IPS-18a (cell line): ENCODE measurements around the gene DNTTIP2.

Source experiments
- H3K27ac ChIP-seq: one replicate; pipeline ENCODE4 v1.5.1; 2013; ENCODE audit warnings: low read length
- H3K27me3 ChIP-seq: one replicate; pipeline ENCODE4 v1.6.1; 2013; ENCODE audit warnings: mild to moderate bottlenecking, low read length; ENCODE audit not compliant: control insufficient read depth, insufficient read depth
- H3K36me3 ChIP-seq: one replicate; pipeline ENCODE4 v1.6.1; 2013; ENCODE audit warnings: low read depth, low read length; ENCODE audit not compliant: control insufficient read depth
- H3K4me1 ChIP-seq: one replicate; pipeline ENCODE4 v1.6.1; 2013; ENCODE audit warnings: low read depth, low read length; ENCODE audit not compliant: control insufficient read depth
- H3K4me3 ChIP-seq: one replicate; pipeline ENCODE4 v1.5.1; 2013; ENCODE audit warnings: low read length
- H3K9ac ChIP-seq: one replicate; pipeline ENCODE4 v1.6.1; 2013; ENCODE audit warnings: mild to moderate bottlenecking, low read length, moderate library complexity
- H3K9me3 ChIP-seq: one replicate; pipeline ENCODE4 v1.6.1; 2013; ENCODE audit warnings: low read depth, low read length; ENCODE audit not compliant: control insufficient read depth

The DNTTIP2 gene

DNA sequence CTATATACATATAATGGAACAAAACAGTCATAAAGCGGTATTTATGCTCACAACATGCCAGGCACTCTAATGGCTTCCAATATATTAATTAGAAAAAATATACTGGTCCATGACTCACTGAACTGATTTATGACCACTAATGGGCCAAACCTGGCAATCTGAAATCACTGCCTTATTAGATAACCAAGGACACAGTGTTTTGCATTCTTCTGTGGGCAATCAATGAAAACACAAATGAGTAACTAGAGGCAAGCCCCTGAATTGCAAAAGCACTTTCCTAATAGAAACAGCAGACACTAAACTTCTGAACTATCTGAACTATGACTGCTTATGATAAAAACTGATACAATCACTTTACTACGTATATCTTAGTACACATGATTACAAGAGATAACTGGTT is 26.7 kb upstream of the DNTTIP2 start:
- H3K27me3 ChIP-seq: peaks cover 4% of the 10 kb centered on the region
- H3K4me1 ChIP-seq: peaks cover 12% of the 10 kb centered on the region
- H3K9me3 ChIP-seq: no peaks in the 10 kb centered on the region
- no peak overlapping the region for H3K4me3 ChIP-seq
- H3K27ac ChIP-seq: no peak overlapping the region
- H3K9ac ChIP-seq: no peak overlapping the region
- H3K36me3 ChIP-seq: no peaks in the 10 kb centered on the region

DNA sequence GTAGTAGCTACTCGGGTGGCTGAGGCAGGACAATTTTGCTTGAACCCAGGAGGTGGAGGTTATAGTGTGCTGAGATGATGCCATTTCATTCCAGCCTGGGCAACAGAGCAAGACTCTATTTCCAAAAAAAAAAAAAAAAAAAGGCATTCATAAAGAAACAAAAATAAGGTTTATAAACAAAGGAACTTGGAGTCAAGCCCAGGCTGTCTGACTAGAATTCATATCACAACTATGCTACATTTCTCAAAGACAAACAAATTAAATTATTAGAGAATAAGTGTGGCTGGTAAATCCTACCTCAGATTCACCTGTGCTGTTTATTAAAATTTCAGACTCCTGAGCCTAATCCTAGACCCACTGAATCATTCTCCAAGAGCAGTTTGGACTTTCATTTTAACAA is 26.0 kb upstream of the DNTTIP2 start:
- Histone ChIP-seq H3K36me3 (no peaks in the 10 kb centered on the region), H3K4me3 (no peak overlapping the region), H3K9me3 (no peaks in the 10 kb centered on the region), H3K27ac (no peak overlapping the region), H3K9ac (no peak overlapping the region), H3K4me1 (peaks cover 11% of the 10 kb centered on the region), H3K27me3 (peaks cover 4% of the 10 kb centered on the region)

DNA sequence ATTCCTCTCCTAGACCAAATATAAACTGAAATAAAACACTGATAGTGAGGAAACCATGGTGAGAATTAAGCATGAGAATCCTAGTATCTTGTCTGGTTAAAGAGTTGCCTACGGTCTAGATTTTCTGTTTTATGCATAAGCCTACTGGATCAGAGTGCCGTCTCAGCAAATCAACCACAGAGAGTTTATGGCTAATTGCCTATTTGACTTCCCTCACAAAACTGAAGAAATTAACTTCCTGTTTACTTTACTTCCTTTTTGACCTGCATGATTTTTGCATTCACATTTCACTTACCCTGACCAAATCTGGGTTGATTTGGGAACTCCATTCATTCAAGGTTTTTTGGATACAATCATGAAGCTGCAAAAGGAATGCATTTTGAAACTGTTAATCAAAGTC is 25.2 kb upstream of the DNTTIP2 start:
- Histone ChIP-seq H3K27ac (no peak overlapping the region), H3K4me3 (no peak overlapping the region), H3K9me3 (no peaks in the 10 kb centered on the region), H3K27me3 (peaks cover 4% of the 10 kb centered on the region), H3K36me3 (no peaks in the 10 kb centered on the region), H3K9ac (no peak overlapping the region), H3K4me1 (peaks cover 8% of the 10 kb centered on the region)

DNA sequence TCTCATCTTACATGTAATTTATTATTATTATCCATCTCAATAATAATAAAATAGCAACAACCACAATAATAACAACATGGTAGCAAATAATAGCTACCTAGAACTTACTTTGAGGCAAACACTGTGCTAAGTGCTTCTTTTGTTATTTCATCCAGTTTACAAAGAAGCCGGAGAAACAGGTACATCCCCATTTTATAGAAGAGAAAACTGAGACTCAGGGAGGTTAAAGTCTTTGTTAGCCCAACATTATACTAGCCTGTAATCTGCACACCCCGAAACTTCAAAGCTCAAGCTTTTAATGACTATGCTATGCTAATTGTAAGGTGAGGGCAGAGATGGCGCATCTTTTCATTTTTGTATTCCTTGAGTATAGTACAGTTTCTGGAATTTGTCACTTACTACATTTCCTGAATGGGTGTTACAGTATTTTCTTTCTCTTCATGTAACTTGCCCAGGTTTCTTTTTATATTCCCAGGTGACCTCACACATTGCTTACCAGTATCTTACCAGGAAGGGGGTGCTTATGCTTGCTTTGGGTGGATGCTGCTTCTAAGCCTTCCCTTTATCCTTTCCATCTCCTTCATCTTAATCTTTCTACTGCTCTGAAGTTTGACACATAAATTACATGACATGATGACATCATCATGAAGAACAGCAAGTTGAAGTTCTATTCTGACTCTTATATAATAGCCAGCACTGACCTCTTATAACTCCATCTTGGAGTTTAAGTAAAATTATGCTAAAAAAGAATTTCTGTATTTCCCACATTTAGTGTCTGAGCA is 21.9 kb upstream of the DNTTIP2 start:
- no peaks in the 10 kb centered on the region for H3K4me1 ChIP-seq
- H3K27me3 ChIP-seq: no peaks in the 10 kb centered on the region
- no peaks in the 10 kb centered on the region for H3K9me3 ChIP-seq
- no peak overlapping the region for H3K27ac ChIP-seq
- peaks cover 8% of the 10 kb centered on the region for H3K36me3 ChIP-seq
- H3K4me3 ChIP-seq: no peak overlapping the region
- no peak overlapping the region for H3K9ac ChIP-seq

DNA sequence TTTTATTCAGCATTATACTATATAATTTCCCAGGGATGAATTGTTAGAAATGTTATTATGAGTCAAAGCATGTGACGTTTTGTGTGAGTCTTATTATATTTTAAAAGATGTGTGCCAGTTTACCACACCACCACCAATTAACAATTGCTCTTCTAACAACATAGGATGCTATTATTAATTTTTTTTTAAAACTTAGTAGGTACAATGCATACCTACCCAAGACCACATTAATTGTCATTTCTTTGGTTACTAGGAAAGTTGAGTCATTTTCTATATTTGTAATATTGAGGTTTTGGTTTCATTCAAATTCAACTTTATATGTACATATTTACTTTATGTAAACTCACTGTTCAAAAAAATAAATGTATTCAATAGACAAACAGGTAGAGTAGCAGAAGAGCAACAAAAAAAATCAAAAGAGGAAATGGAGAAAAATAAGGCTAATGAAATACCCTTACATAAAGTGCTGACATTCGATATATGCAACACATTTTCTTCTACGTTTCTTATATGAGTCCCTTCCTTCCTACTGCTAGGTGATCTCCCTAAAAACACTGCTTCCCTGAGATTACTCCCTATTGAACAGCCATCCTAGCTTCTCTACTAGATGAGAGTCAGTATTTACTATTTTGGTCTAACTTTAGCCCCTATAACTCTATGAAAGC is 20.7 kb upstream of the DNTTIP2 start:
- H3K4me3 ChIP-seq: no peak overlapping the region
- no peak overlapping the region for H3K9ac ChIP-seq
- H3K9me3 ChIP-seq: no peaks in the 10 kb centered on the region
- H3K4me1 ChIP-seq: no peaks in the 10 kb centered on the region
- no peaks in the 10 kb centered on the region for H3K27me3 ChIP-seq
- H3K27ac ChIP-seq: no peak overlapping the region
- H3K36me3 ChIP-seq: peaks cover 13% of the 10 kb centered on the region

DNA sequence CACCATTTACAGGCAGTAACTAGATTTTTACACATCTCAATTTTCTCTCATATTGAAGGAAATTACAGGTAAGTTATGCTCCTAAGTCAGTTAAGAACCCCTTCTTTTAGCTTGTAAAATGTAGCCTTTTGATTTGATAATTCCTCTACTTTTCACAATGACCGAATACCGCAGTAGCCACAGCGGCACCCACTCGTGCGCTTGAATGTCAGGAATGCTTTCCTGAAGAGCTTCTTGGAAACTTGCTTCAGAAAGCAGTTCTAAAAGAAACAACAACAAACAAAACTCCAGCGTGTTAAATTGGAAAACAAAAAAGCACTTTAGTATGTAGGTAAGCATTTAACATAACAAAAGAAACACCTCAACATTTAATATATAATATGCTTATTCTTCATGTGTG is 9.9 kb upstream of the DNTTIP2 start:
- Histone ChIP-seq H3K36me3 (no peaks in the 10 kb centered on the region), H3K4me1 (peaks cover 11% of the 10 kb centered on the region), H3K27ac (no peak overlapping the region), H3K27me3 (no peaks in the 10 kb centered on the region), H3K9ac (no peak overlapping the region), H3K9me3 (no peaks in the 10 kb centered on the region), H3K4me3 (peak overlapping the region; percentile 33)

DNA sequence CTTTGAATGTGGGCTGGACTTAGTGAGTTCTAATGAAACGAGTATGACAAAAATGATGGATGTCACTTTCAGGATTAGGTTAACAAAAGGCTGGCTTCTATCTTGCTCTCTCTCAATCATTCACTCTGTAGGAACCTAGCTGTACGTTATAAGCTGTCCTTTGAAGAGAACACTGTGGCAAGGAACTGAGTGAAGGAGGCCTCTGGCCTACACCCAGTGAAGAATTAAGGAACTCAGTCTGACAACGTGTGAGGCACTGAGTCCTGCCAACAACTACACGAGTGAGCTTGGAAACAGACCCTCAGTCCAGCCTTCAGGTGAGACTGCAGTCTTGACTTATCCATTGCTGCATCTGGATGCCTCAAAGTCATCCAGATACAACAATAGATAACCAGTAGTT is 3.3 kb upstream of the DNTTIP2 start:
- H3K27ac ChIP-seq: no peak overlapping the region

DNA sequence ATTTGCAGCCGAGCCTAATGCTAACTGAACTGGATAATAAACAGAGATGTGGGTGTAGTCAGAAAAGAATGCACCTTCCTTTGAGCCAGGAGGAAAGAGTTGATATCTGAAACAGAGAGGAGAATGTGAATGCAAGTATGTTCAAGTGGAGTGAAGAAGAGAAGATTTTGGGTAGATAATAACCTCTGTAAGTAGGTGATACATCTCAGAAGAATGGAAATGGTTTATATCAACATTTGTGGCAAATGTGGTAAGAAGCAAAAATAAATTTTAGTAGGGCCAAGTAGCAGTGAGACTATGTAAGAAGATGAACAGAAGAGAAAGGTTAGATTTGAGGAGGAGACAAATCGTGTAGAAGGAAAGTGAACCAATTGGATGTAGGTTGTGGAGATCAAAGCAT is 1.7 kb upstream of the DNTTIP2 start:
- Histone ChIP-seq H3K36me3 (peaks cover 18% of the 10 kb centered on the region), H3K27me3 (no peaks in the 10 kb centered on the region), H3K9ac (no peak overlapping the region), H3K27ac (no peak overlapping the region), H3K4me1 (peaks cover 6% of the 10 kb centered on the region), H3K9me3 (no peaks in the 10 kb centered on the region), H3K4me3 (no peak overlapping the region)

More for the DNA sequence above, 3.3 kb upstream of the DNTTIP2 start:
- H3K9ac ChIP-seq: no peak overlapping the region
- no peaks in the 10 kb centered on the region for H3K27me3 ChIP-seq
- H3K9me3 ChIP-seq: no peaks in the 10 kb centered on the region
- no peak overlapping the region for H3K4me3 ChIP-seq
- peaks cover 6% of the 10 kb centered on the region for H3K4me1 ChIP-seq
- H3K36me3 ChIP-seq: peaks cover 4% of the 10 kb centered on the region

DNA sequence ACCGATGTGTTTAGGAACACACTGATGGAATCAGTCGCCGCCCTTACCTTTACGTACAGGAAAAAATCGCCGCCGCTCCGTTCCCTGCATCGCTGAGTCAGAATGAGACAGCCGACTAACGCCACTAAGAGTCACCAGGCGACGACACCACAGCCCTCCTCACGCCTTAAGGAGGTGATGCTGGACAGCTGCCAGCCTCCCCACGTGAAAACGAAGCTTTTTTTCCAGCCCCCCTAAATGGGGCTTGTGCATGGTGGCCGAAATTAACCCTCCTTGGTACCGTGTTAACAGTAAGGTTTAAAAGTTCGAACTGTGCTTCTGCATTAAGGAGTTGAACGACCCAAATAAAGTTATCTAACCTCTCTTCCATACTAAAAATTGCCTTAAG is 511 bp downstream of the DNTTIP2 start:
- Histone ChIP-seq H3K27ac (peak overlapping the region; percentile 99), H3K27me3 (no peaks in the 10 kb centered on the region), H3K4me3 (peak overlapping the region; percentile 89), H3K9ac (peak overlapping the region; percentile 100), H3K36me3 (peaks cover 39% of the 10 kb centered on the region), H3K4me1 (peaks cover 6% of the 10 kb centered on the region), H3K9me3 (no peaks in the 10 kb centered on the region)

DNA sequence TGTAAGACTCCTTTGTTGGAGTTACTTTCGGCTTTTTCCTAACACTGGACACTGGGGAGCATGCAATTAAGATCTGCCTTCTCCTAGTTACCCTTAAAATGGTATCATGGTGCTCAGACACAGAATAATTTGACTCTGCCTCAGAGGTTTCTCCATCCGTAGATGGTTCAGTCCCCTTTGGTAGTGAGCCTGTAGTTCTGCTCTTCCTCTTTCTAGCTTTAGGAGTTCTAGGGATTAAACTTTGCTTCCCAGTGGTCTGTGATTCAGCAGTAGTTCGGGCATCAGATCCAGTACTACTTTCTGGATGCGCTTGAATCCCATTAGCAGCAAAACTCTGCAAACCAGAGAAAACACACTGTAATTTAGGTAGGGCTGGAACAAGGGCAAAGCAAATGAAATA is 1.5 kb downstream of the DNTTIP2 start:
- H3K27me3 ChIP-seq: no peaks in the 10 kb centered on the region
- H3K4me3 ChIP-seq: peak overlapping the region; percentile 89
- H3K27ac ChIP-seq: no peak overlapping the region
- H3K9ac ChIP-seq: peak overlapping the region; percentile 100
- no peaks in the 10 kb centered on the region for H3K9me3 ChIP-seq
- peaks cover 6% of the 10 kb centered on the region for H3K4me1 ChIP-seq
- peaks cover 48% of the 10 kb centered on the region for H3K36me3 ChIP-seq

DNA sequence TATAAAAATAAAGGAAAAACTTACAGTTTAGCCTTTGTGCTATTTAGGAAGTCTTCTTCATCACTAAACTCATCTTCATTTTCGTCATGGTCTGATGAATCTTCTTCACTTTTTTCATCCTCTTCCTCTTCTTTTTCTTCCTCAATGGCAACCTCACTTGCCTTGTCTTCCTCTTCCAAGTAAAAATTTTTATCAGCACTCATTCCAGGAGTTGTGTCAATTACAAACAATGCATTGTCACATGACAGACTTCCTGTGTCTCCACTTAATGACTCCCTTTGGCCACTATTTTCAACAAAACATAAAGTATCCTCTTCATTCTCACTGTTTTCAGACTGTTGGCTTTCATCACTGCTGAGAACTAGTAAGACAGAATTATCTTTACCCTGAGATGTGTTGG is 2.8 kb downstream of the DNTTIP2 start:
- H3K4me3 ChIP-seq: no peak overlapping the region
- peaks cover 6% of the 10 kb centered on the region for H3K4me1 ChIP-seq
- H3K9me3 ChIP-seq: no peaks in the 10 kb centered on the region
- H3K9ac ChIP-seq: no peak overlapping the region
- no peak overlapping the region for H3K27ac ChIP-seq
- peaks cover 61% of the 10 kb centered on the region for H3K36me3 ChIP-seq
- H3K27me3 ChIP-seq: no peaks in the 10 kb centered on the region
